Measurements from ENCODE around the gene SEMA3C. TPM values are rescaled to one million over a fixed set of nuclear protein-coding genes. Genes with fewer than 3 reads are reported as not detected.

The SEMA3C gene
- total RNA-seq, 2 donors from 2014 or later, result 66.4 to 147 TPM

DNA sequence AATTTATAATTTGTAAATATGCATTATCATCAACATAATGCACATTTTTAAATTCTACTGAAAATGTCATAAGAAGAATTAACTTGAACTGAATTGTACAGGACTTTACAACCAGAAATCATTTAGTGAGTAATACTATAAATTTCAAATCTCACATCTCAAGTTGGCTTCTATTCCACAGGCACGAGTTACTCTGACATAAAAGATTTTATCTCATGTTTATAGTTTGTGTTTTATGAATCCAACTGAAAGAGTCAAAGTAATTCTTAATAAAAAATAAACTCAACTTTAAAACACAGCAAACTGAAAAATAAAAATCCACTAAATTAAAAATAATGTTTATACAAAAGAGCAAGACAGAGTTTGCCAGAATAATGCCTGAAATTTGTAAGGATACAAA lies 151.2 kb downstream of the SEMA3C start:
- no peaks in the 10 kb centered on the region for H3K27me3 ChIP-seq (replicated peaks; ENCODE audit: insufficient read depth)
- no peak overlapping the region for H3K4me3 ChIP-seq
- WGBS, result 14% methylated on average over 1 of the region's 1 CpG
- no peak for DNase-seq (ENCODE audit: low spot score)
- intact Hi-C loops (cut with DNase I), result no loop called here
- no peaks in the 10 kb centered on the region for H3K9me3 ChIP-seq
- TF ChIP-seq POLR2A (IDR thresholded peaks at IDR 0.05), result no peak
- TF ChIP-seq POLR2AphosphoS5 (IDR thresholded peaks at IDR 0.05), result no peak
- TF ChIP-seq, protein P1, sequence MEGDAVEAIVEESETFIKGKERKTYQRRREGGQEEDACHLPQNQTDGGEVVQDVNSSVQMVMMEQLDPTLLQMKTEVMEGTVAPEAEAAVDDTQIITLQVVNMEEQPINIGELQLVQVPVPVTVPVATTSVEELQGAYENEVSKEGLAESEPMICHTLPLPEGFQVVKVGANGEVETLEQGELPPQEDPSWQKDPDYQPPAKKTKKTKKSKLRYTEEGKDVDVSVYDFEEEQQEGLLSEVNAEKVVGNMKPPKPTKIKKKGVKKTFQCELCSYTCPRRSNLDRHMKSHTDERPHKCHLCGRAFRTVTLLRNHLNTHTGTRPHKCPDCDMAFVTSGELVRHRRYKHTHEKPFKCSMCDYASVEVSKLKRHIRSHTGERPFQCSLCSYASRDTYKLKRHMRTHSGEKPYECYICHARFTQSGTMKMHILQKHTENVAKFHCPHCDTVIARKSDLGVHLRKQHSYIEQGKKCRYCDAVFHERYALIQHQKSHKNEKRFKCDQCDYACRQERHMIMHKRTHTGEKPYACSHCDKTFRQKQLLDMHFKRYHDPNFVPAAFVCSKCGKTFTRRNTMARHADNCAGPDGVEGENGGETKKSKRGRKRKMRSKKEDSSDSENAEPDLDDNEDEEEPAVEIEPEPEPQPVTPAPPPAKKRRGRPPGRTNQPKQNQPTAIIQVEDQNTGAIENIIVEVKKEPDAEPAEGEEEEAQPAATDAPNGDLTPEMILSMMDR (IDR thresholded peaks at IDR 0.05), result no peak
- peaks cover 2% of the 10 kb centered on the region for H3K4me1 ChIP-seq (replicated peaks)
- no peaks in the 10 kb centered on the region for H3K36me3 ChIP-seq
- no peak overlapping the region for H3K27ac ChIP-seq

DNA sequence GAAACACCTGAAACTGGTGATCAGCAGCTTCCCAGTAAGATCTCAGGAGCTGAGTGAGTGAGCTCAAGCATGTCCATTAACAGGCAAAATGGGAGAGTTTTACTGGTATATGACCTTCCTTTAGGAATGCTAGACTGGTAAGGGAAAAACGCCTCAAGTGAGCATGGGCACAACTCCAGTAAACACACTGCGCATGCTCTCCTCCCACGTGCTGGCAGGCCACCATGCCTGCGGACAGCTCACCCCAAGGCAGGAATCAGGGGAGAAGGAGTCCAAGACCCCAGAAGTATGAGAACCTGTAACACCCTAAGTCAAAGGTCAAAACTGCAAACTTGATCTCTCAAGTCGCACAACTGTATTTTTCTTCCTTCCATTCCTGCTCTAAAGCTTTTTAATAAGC lies 152.1 kb downstream of the SEMA3C start:
- Histone ChIP-seq H3K36me3 (no peaks in the 10 kb centered on the region), H3K4me3 (no peak overlapping the region), H3K27me3 (replicated peaks; ENCODE audit: insufficient read depth) (no peaks in the 10 kb centered on the region), H3K27ac (no peak overlapping the region), H3K4me1 (replicated peaks) (no peaks in the 10 kb centered on the region), H3K9me3 (no peaks in the 10 kb centered on the region)
- intact Hi-C loops (cut with DNase I), result no loop called here
- WGBS, result 61% methylated on average over 5 of the region's 5 CpGs
- no peak for DNase-seq (ENCODE audit: low spot score)
- TF ChIP-seq POLR2A (IDR thresholded peaks at IDR 0.05), result no peak

DNA sequence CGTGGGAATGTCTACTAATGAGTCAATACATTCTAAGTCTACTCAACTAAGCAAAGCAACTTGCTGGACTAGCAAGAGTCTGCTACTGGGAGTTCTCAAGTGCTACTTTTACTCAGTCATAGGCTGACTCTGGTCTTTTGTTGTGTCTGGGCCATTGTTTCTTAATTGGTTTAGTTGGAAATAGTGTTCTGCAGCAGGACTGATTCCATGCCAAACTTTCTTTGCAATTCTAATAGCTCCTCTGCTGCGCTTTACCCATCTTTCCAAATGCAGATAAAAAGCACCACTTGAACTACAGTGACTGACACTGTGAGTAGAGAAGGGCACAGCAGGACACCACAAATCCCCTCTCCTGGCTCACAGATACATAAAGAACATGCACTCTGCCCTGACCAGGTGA lies 154.7 kb downstream of the SEMA3C start:
- Histone ChIP-seq H3K27ac (no peak overlapping the region), H3K4me1 (replicated peaks) (no peaks in the 10 kb centered on the region), H3K27me3 (replicated peaks; ENCODE audit: insufficient read depth) (no peaks in the 10 kb centered on the region), H3K36me3 (no peaks in the 10 kb centered on the region), H3K9me3 (no peaks in the 10 kb centered on the region), H3K4me3 (no peak overlapping the region)
- intact Hi-C loops (cut with DNase I), result no loop called here
- DNase-seq (ENCODE audit: low spot score), result no peak
- TF ChIP-seq POLR2A (IDR thresholded peaks at IDR 0.05) (no peak), POLR2AphosphoS5 (IDR thresholded peaks at IDR 0.05) (no peak)
- TF ChIP-seq, protein P1 (IDR thresholded peaks at IDR 0.05), result no peak
- 82% methylated on average over 2 of the region's 2 CpGs for WGBS

DNA sequence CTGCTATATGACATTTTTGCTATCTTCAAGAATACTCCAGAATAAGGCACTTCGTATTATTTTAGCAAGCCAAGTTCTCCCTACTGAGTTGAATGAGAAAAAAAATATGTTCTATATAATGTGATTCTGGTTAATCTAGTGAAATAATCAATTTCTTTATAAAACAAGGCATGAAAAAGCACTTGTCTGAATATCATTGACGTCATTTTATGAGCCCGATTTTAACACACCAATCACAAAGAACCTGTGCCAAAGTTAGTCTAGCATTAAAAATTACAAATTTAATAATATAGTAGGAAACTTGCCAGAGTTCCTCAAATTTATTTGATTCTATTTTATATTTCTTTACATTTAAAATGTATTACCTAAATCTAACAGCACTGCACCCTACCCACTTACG lies 155.1 kb downstream of the SEMA3C start:
- DNase-seq (ENCODE audit: low spot score), result no peak
- WGBS, result 75% methylated on average over 4 of the region's 4 CpGs
- no peaks in the 10 kb centered on the region for H3K4me1 ChIP-seq (replicated peaks)
- H3K9me3 ChIP-seq, result no peaks in the 10 kb centered on the region
- no peak overlapping the region for H3K4me3 ChIP-seq
- TF ChIP-seq, protein P1 (IDR thresholded peaks at IDR 0.05), result no peak
- TF ChIP-seq POLR2A (IDR thresholded peaks at IDR 0.05), result no peak
- no peak for TF ChIP-seq POLR2AphosphoS5 (IDR thresholded peaks at IDR 0.05)
- no peaks in the 10 kb centered on the region for H3K36me3 ChIP-seq
- no peak overlapping the region for H3K27ac ChIP-seq
- no peaks in the 10 kb centered on the region for H3K27me3 ChIP-seq (replicated peaks; ENCODE audit: insufficient read depth)
- intact Hi-C loops (cut with DNase I), result no loop called here

DNA sequence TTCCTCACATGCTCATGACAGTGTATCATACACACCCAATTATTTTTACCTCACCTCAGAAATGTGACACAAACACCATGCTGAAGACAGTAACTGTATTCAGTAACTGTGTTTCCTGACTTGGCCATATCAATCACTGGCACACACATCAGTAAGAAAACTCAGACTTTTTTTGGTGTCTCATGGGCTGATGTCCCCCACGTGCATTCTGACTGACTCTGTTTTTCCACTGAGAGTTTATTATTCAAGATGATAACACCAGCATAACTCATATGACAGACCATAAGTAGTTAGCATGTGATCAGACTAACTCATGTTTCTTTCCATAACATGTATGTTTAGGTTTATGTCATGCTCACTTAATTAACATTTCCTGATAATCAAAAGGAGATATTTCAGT lies 155.6 kb downstream of the SEMA3C start:
- Histone ChIP-seq H3K27ac (no peak overlapping the region), H3K4me3 (no peak overlapping the region), H3K36me3 (no peaks in the 10 kb centered on the region), H3K4me1 (replicated peaks) (no peaks in the 10 kb centered on the region), H3K27me3 (replicated peaks; ENCODE audit: insufficient read depth) (no peaks in the 10 kb centered on the region), H3K9me3 (no peaks in the 10 kb centered on the region)
- WGBS, result 50% methylated on average over 1 of the region's 1 CpG
- intact Hi-C loops (cut with DNase I), result no loop called here
- TF ChIP-seq, protein P1 (IDR thresholded peaks at IDR 0.05), result no peak
- no peak for TF ChIP-seq POLR2AphosphoS5 (IDR thresholded peaks at IDR 0.05)
- TF ChIP-seq POLR2A (IDR thresholded peaks at IDR 0.05), result no peak
- DNase-seq (ENCODE audit: low spot score), result no peak

Data from prostate gland (tissue), 2 donors.